OCI-LY3 (cell line): ENCODE results near the gene CDH23.

ENCODE experiments used
- H2AFZ ChIP-seq: fragments of 200-600, 300-600 bp; shearing (Covaris generic); 2 replicates; pipeline ENCODE4 v1.6.0; 2014; ENCODE audit warnings: antibody characterized with exemption, low read depth, low read length
- H3K27ac ChIP-seq: fragments of 200-600, 300-600 bp; sonication (generic); 2 replicates; pipeline ENCODE4 v1.5.1; 2014; ENCODE audit warnings: mild to moderate bottlenecking, low read length, moderate library complexity, mixed read lengths
- H3K27me3 ChIP-seq: fragments of 200-600, 300-600 bp; sonication (generic); 2 replicates; pipeline ENCODE4 v1.6.1; 2014; ENCODE audit warnings: low read depth, low read length, mixed read lengths
- H3K36me3 ChIP-seq: fragments of 200-600, 300-600 bp; sonication (generic); replicated peaks from 2 replicates; pipeline ENCODE3; 2014; ENCODE audit warnings: low read depth, low read length, mixed read lengths
- H3K4me1 ChIP-seq: fragments of 300-600, 200-600 bp; sonication (generic); 2 replicates; pipeline ENCODE4 v1.6.1; 2014; ENCODE audit warnings: low read length, mixed read lengths
- H3K4me2 ChIP-seq: fragments of 200-600, 300-600 bp; sonication (generic); 2 replicates; pipeline ENCODE4 v1.6.1; 2014; ENCODE audit warnings: low read length, mixed read lengths
- H3K4me3 ChIP-seq: fragments of 300-600, 200-600 bp; sonication (generic); 2 replicates; pipeline ENCODE4 v1.5.1; 2014; ENCODE audit warnings: antibody characterized with exemption, mild to moderate bottlenecking, low read length, moderate library complexity
- H3K79me2 ChIP-seq: fragments of 300-600, 200-600 bp; shearing (Covaris generic); 2 replicates; pipeline ENCODE4 v1.6.1; 2014; ENCODE audit warnings: mild to moderate bottlenecking, low read length, mixed read lengths
- H3K9ac ChIP-seq: fragments of 300-600, 200-600 bp; shearing (Covaris generic); 2 replicates; pipeline ENCODE4 v1.6.0; 2014; ENCODE audit warnings: mild to moderate bottlenecking, low read length, moderate library complexity
- H3K9me3 ChIP-seq: fragments of 200-600, 300-600 bp; shearing (Covaris generic); 2 replicates; pipeline ENCODE4 v1.6.1; 2014; ENCODE audit warnings: low read length, mixed read lengths; ENCODE audit not compliant: insufficient read depth
- H4K20me1 ChIP-seq: fragments of 200-600, 300-600 bp; sonication (generic); 2 replicates; pipeline ENCODE4 v1.6.1; 2016; ENCODE audit warnings: low read length, mixed read lengths; ENCODE audit not compliant: insufficient read depth
- EZH2phosphoT487 ChIP-seq: fragments of 200-600 bp; shearing (Covaris generic); IDR thresholded peaks from 2 replicates; pipeline ENCODE4 v1.6.1; 2018; ENCODE audit warnings: antibody characterized with exemption, mixed run types, low read depth
- TF ChIP-seq, protein P1 (sequence below): fragments of 200-600, 300-600 bp; sonication (generic); IDR thresholded peaks from 2 replicates; pipeline ENCODE4 v1.5.1; 2014; ENCODE audit warnings: antibody characterized with exemption, low read length, low read depth

The CDH23 gene

DNA sequence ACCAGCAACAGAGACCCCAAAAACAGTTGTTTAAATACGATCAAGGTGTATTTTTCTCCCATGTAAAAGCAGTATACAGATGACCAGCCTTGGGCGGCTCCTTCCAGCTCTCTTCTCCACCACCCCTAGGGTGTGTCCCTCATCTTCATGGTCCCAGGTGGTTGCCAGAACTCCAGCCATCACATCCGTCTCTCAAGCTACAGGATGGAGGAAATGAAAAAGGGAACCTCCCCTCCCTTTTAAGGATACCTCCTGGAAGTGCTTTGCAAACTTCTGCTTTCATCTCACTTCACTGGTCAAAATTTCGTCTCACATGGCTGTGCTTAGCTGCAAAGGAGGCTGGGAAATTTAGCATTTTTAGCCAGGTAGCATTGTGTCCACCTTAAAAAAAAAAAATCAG is 263.6 kb downstream of the CDH23 start:
- no peaks in the 10 kb centered on the region for H3K79me2 ChIP-seq
- no peak overlapping the region for H3K4me2 ChIP-seq
- H3K27ac ChIP-seq, result no peak overlapping the region
- H3K4me3 ChIP-seq, result no peak overlapping the region
- H3K27me3 ChIP-seq, result peaks cover 5% of the 10 kb centered on the region; the same call in 1 of the 2 replicates
- H4K20me1 ChIP-seq, result no peaks in the 10 kb centered on the region
- no peaks in the 10 kb centered on the region for H3K9me3 ChIP-seq
- H2AFZ ChIP-seq, result no peak overlapping the region
- TF ChIP-seq, protein P1, sequence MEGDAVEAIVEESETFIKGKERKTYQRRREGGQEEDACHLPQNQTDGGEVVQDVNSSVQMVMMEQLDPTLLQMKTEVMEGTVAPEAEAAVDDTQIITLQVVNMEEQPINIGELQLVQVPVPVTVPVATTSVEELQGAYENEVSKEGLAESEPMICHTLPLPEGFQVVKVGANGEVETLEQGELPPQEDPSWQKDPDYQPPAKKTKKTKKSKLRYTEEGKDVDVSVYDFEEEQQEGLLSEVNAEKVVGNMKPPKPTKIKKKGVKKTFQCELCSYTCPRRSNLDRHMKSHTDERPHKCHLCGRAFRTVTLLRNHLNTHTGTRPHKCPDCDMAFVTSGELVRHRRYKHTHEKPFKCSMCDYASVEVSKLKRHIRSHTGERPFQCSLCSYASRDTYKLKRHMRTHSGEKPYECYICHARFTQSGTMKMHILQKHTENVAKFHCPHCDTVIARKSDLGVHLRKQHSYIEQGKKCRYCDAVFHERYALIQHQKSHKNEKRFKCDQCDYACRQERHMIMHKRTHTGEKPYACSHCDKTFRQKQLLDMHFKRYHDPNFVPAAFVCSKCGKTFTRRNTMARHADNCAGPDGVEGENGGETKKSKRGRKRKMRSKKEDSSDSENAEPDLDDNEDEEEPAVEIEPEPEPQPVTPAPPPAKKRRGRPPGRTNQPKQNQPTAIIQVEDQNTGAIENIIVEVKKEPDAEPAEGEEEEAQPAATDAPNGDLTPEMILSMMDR, result no peak
- no peak for TF ChIP-seq EZH2phosphoT487
- H3K9ac ChIP-seq, result no peak overlapping the region
- H3K4me1 ChIP-seq, result no peaks in the 10 kb centered on the region
- no peaks in the 10 kb centered on the region for H3K36me3 ChIP-seq

DNA sequence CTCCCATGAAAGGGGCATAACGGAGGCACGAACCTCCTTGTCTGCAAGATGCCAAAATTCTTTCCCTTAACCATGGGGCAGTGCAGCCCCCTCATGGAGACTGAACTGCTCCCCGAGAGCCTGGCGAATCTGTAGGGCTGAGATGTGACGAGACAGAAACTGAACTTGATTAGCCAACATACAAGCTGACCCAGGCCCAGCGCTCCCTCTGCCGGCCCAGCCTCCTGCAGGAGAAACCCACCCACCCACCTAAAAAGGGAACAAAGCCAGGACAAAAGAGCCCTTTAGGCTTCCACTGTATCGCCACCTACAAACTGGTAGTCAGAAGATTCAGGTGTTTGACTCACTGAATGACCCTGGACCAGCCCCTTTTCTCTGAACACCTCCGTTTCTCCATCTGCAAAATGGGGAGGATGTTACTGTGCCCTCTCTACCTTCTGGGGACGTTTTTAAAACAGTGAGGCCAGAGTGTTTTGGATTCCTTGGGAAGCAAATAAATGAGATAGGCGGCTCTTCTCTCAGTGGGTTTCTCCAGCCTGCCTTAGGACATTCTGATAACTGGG is 264.4 kb downstream of the CDH23 start:
- H3K4me3 ChIP-seq, result no peak overlapping the region
- no peak overlapping the region for H3K9ac ChIP-seq
- no peak overlapping the region for H3K27ac ChIP-seq
- no peaks in the 10 kb centered on the region for H3K36me3 ChIP-seq
- H3K9me3 ChIP-seq, result no peaks in the 10 kb centered on the region
- no peak overlapping the region for H2AFZ ChIP-seq
- H3K4me2 ChIP-seq, result no peak overlapping the region
- H4K20me1 ChIP-seq, result no peaks in the 10 kb centered on the region
- no peaks in the 10 kb centered on the region for H3K79me2 ChIP-seq
- peaks cover 8% of the 10 kb centered on the region for H3K27me3 ChIP-seq
- no peaks in the 10 kb centered on the region for H3K4me1 ChIP-seq
- TF ChIP-seq, protein P1, result no peak
- no peak for TF ChIP-seq EZH2phosphoT487

DNA sequence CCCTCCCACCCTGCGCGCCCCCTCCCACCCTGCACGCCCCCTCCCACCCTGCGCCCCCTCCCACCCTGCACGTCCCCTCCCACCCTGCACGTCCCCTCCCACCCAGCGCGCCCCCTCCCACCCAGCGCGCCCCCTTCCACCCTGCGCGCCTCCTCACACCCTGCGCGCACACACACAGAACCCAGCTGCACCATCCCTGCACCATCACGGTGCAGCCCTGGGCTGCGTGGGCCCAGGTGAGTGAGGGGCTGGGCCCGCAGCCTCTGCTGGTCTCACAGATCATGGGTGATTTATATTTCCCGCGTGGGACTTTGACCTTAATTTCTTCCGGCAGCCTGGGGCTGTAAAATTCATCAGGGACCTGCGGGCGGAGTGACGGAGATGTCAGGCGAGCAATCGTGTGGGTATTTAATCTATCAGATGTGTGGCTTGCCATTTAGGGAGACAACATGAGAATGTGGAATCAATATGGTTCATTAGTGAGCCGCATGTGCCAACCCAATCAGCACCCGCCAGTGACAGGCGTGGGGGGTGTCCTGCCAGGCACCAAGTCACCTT is 265.1 kb downstream of the CDH23 start:
- no peak for TF ChIP-seq EZH2phosphoT487
- TF ChIP-seq, protein P1, result no peak
- Histone ChIP-seq H3K9me3 (no peaks in the 10 kb centered on the region), H3K79me2 (no peaks in the 10 kb centered on the region), H3K9ac (no peak overlapping the region), H3K4me1 (peaks cover 7% of the 10 kb centered on the region), H3K4me2 (no peak overlapping the region), H3K27me3 (peaks cover 8% of the 10 kb centered on the region), H2AFZ (no peak overlapping the region), H4K20me1 (no peaks in the 10 kb centered on the region), H3K36me3 (no peaks in the 10 kb centered on the region), H3K27ac (no peak overlapping the region), H3K4me3 (no peak overlapping the region)

DNA sequence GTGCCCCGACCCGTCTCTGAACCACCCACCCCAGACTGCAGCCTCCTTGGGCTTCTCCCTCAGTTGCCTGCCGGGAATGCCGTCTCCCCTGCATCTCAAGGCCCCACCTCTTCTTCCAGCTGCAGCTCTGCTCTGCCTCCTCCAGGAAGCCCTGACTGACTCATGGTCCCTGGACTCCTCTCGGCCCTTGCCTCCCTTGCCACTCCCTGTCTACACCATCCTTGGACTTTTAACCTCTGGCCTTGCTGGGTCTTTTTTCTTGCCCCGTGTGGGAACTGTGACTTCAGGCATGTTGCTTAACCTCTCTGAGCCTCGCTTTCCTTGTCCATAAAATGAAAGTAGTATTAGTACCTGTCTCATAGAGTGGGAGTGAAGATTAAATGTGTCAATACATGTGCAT is 266.6 kb downstream of the CDH23 start:
- Histone ChIP-seq H3K9ac (no peak overlapping the region), H4K20me1 (no peaks in the 10 kb centered on the region), H3K4me3 (no peak overlapping the region), H3K27me3 (peaks cover 8% of the 10 kb centered on the region), H3K4me1 (peaks cover 21% of the 10 kb centered on the region), H3K79me2 (no peaks in the 10 kb centered on the region), H2AFZ (no peak overlapping the region), H3K27ac (no peak overlapping the region), H3K4me2 (no peak overlapping the region), H3K36me3 (no peaks in the 10 kb centered on the region), H3K9me3 (no peaks in the 10 kb centered on the region)
- TF ChIP-seq, protein P1, result no peak
- TF ChIP-seq EZH2phosphoT487, result no peak
